Superior temporal gyrus (tissue), 1 donor: ENCODE measurements around the gene YEATS4.
"Not testable (repeated sequence)": the region's sequence is repeated elsewhere in the genome, so short reads cannot be mapped to it uniquely, and the experiment has no call there.

Experiments used
- DNase-seq: peaks from one replicate; pipeline ENCODE4 v3.0.0-alpha.2; 2016; ENCODE audit errors: extremely low spot score

The YEATS4 gene

DNA sequence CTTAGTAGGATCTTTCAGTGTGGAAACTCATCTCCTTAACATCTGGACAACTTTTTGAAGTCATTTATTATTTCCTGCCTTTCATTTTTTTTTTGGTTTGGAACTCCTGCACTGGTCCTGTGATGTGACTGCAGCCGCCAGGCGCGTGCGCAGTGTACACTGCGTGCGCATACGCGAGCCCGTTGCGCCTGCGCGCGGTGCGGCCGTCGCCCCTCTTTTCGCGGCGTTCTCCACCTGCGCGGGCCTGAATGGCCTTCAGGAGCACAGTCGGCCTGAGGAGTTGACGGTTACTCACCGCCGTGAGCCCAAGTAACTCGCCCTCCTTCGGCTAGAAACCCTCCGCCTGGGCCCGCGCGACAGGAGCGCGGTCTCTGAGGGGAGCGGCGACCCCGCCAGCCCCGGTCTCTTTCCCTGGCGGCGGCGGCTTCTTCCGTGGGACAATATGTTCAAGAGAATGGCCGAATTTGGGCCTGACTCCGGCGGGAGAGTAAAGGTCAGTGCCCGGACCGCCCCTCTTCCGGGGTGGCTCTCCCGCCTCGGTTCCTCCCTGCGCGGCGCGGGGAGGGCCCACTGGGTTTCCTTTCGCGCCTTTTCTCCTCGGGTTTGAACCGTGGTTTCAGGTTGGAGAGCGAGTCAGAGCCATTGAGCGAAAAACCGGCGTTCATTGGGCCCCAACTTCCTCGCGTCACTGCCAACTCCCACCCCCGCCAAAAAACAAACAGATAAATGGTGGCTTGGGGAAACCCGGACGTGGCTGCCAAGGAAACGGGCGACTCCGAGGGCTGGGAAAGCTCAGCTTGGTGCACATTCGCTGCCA is at the start of gene YEATS4:
TSS of gene YEATS4 (plus strand) at position 213 of the 817 bp plus-strand sequence. CDS start at position 443, 230 bp downstream.
- DNase-seq, result peak; percentile 90

DNA sequence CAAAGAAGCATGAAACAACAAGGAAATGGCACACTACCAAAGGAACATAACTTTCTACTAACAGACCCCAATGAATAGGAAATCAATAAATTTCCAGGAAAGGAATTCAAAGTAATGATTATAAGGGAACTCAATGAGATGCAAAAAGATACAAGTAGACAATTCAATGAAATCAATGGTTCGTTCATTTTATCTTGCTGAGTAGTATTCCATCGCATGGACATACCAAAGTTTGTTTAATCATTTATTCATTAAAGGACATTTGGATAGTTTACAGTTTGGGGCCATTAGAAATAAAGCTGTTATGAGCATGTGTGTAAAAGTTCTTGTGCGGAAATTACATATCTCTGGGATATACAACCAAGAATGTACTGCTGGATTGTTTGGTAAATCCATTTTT is 46.3 kb upstream of the YEATS4 start:
- DNase-seq, result no peak

- DNase-seq, result not testable (repeated sequence)
Measured at GRCh38 chr12:69316784-69317183, 42.8 kb upstream of the YEATS4 start.

DNA sequence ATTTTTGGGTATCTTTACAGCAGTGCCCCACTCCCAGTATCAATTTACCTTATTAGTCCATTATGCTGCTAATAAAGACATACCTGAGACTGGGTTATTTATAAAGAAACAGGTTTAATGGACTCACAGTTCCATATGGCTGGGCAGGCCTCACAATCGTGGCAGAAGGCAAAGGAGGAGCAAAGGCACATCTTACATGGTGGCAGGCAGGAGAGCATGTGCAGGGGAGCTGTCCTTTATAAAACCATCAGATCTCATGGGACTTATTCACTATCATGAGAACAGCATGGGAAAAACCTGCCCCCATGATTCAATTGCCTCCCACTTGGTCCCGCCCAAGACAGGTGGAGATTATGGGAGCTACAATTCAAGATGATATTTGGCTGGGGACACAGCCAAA is 42.3 kb upstream of the YEATS4 start:
- not testable (repeated sequence) for DNase-seq

DNA sequence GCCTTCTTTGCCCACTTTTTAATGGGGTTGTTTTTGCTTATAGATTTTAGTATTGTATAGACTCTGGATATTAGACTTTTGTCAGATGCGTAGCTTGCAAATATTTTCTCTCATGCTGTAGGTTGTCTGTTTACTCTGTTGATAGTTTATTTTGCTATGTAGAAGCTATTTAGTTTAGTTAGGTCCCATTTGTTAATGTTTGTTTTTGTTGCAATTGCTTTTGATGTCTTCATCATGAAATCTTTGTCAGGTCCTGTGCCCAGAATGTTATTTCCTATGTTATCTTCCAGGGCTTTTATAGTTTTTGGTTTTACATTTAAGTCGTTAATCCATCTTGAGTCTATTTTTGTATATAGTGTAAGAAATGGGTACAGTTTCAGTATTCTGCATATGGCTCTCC is 41.3 kb upstream of the YEATS4 start:
- no peak for DNase-seq

DNA sequence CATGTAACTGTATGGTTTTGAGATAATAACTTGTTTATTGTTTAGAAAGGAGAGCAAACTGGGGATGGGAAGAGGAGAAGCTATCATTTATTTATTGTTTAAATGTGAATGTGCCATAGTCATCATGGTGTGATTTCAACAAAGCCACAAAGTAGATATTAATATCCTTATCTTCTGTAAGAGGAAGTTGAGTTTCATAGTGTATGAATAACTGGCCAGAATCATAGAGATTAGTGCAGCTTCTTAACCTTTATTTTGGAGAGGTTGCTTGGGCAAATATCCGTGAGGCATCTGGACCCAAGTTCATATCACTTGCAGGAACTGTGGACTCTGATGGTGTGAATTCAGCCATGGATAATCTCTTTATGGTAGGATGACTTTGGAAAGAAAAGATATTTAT is 38.2 kb upstream of the YEATS4 start:
- no peak for DNase-seq

DNA sequence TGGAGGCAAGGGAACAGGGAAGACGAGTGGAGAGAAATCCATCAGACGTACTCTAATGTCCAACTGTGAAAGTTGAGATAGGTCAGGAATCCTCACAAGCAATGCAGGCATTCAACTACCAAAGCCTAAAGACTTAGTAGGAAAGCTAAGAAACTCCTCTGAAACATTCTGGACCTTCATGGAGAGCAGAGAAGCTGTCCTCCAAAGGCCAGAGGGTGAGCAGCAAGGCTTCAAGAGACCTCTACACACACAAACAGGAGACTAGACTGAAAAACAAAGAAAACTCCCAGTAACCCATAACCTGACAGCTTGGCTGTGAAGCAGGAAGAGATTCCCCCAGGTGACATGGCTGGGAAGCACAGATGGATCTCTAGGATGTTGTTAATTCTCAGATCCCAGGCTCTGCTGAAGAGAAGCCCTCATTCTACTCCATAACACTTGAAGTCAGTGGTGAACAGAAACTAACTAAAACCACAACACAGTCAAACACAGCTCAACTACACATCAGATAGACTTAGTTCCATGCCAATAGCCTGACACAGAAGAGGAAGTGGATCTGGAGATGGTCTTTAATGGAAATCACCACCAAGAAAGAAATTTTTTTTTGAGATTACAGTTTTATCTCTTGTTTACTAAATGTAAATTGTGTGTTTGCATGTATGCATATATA is 34.6 kb upstream of the YEATS4 start:
- no peak for DNase-seq

- no peak for DNase-seq
Measured at GRCh38 chr12:69328426-69328825, 31.1 kb upstream of the YEATS4 start.

- no peak for DNase-seq
Measured at GRCh38 chr12:69329669-69330428, 29.7 kb upstream of the YEATS4 start.

DNA sequence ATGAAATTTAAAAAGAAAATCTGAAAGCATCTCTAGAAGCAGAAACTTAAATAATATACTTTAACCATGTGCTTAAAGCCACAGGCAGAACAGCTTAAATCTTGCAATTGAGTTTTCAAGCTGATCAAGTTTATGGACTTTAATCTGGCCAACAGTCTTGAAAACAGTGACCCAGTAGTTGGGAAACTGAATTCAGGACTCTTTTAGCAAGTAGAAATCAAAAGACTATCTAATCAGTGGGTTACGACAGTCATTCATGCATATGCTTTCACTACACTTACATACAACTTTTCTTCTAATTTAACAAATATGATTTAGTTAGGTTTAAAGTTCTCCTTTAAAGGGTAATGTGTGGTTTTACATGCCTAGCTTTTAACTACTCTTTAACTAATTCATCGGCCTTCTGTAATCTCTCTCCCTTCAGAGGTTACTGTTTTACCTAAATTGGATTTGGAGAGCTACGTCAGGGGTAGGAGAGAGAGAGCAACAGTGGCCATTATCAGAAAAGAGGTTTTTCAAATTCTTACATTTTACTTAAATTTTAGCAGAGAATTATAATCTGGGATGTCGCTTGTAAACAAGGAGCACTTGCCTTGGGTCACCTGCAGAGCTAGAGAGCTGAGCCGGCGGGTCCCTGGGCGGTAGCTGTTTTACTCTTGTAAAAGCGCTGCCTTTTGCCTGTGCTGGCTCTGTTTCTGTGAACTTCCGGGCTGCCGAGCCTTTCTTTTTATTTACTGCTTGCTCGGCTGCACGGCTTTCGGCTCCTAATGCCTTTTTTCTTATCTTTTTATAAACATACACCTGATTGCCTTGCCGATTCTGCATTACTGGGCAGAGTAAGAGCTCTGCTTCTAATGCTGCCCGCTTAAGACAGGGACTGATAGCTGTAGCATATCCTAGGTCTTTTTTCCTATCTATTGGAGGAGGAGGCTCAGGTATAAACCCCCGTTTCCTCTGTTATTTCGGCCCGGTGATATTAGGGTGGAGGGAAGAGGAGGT is 28.8 kb upstream of the YEATS4 start:
- DNase-seq, result peak; percentile 11

- no peak for DNase-seq
Measured at GRCh38 chr12:69331519-69331908, 28.0 kb upstream of the YEATS4 start.

- no peak for DNase-seq
Measured at GRCh38 chr12:69331909-69332684, 27.4 kb upstream of the YEATS4 start.

- DNase-seq, result no peak
Measured at GRCh38 chr12:69332815-69333358, 26.7 kb upstream of the YEATS4 start.

DNA sequence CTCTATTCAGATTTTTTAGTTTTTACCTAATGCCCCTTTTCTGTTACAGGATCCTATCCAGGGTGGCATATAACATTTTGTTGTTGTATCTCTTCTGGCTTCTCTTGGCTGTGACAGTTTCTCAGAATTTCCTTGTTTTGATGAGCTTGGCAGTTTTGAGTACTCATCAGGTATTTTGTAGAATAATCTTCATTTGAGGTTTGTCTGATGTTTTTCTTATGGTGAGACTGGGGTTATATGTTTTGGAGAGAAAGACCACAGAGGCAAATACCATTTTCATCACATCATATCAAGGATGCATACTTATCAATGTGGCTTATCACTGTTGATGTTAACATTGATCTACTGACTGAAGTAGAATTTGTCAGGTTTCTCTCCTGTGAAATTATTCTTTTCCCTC is 25.4 kb upstream of the YEATS4 start:
- no peak for DNase-seq

DNA sequence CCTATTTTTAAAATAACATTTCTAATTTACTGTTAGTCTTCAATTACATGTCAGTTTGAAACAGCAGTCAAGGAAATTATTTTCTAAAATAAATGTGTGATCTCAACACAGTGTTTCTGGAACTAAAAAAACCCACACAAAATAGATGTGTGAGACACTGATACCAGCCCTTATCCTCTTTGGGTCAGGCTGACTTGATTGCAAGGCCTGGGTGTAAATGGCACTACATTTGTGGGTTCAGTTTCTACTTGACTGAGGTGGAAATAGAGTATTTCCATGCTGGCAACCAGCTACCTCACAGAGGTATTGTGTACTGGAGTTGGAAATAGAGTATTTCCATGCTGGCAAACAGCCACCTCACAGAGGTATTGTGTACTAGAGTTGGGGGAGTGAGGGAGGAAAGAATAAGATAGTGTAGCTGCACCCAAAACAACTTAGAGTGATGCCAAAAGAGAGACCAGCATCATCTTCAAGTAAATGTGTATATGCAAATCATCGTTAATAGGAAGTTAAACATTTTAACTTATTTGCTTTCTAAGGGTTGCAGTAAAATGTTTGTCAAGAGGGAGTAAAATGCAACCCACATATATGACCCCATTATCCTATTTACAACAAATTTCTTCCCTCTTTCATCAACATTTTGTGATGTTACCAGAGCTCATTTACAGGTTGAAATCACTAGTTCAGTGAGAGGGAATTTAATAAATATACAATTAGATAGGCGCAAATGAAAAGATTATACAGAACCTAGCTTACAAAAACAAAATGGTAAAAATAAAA is 22.0 kb upstream of the YEATS4 start:
- DNase-seq, result no peak

- DNase-seq, result no peak
Measured at GRCh38 chr12:69338120-69338859, 21.3 kb upstream of the YEATS4 start.

- no peak for DNase-seq
Measured at GRCh38 chr12:69338936-69339335, 20.6 kb upstream of the YEATS4 start.

DNA sequence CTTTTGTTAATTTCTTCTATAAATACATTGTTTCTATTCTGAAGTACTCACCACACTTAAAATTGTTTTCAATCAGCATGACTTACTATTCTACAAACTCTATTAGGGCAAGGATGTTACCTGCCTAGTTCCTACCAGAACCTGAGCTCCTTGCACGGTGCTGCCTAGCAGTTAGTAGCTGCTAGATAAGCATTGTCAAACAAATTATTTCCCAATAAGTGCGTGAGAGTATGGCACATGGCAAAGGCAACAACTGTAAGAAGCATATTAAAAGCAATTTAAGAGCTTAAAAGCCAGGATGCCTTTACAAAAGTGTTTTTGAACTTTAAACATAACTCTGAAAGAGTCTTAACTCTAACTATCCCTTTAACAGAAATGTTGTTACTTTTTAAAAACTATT is 19.5 kb upstream of the YEATS4 start:
- DNase-seq, result no peak

DNA sequence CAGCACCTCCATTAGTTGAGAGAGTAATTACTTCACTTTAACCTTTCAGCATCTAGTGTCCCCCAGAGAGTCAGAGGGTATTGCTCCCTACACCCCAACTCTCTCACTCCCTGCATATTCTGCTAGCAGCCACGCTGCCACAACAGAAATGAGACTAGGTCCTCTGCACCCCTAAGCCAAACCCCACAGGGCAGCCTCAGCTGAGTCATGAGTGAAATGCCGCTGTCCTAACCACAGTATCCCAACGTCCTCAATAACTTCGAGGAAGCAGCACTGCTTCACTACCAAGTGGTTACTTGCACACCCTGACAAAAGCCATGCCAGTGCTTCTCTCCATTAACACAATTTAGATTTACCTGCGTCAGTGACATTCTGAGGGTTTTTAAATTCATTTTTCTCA is 18.2 kb upstream of the YEATS4 start:
- no peak for DNase-seq
